ENCODE data around the gene SLX9.
A peak's percentile ranks its signal among the peaks of the same experiment; 100 is the strongest.

SLX9 gene

DNA sequence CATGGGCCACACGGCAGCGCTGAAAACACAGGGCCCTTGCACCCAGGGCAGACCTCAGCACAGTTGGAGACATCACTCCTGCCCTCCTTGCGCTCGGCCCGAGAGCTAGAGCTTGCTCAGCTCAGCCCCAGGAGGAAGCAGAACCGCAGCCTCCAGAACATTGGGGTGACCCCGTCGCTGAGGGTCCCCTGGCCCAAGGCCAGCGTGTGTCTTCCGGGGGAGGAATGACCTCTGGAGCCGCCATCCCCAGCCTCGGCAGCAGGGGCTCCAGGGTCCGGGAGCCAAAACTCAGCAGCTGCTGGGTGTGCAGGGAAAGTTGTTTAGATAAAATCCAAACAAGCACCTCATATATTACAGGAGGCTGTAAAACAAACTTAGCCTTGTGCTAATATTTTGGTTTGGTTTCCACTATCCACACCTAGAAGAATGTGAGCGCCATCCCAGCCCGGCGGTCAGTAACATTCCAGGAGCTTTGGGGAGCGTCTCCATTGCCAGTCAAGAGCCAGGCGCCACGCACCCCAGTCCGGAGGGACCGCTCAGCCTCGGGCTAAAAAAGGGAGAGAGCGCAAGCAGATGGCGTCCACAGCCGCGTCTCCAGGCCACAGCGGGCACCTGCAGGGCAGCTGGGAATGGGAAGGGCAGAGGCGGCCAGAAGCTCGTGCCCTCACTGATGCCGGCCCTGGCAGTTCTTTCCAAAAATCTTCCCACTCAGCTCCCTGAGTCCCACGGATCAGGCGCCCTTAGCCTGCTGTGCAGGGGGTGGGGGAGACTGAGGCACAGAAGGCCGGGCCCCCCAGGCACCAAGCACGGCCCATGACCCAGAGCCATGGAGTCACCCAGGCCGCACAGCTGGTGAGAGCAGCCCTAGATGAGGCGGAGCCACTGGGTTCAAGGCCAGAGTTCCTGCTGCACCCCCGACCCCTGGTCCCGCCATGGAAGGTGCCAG lies 52.0 kb downstream of the SLX9 start:
- no peak for DNase-seq (ENCODE audit: low spot score)

GRCh38 chr21:44992608-44993031 lies 52.8 kb downstream of the SLX9 start:
- DNase-seq (ENCODE audit: low spot score): no peak

DNA sequence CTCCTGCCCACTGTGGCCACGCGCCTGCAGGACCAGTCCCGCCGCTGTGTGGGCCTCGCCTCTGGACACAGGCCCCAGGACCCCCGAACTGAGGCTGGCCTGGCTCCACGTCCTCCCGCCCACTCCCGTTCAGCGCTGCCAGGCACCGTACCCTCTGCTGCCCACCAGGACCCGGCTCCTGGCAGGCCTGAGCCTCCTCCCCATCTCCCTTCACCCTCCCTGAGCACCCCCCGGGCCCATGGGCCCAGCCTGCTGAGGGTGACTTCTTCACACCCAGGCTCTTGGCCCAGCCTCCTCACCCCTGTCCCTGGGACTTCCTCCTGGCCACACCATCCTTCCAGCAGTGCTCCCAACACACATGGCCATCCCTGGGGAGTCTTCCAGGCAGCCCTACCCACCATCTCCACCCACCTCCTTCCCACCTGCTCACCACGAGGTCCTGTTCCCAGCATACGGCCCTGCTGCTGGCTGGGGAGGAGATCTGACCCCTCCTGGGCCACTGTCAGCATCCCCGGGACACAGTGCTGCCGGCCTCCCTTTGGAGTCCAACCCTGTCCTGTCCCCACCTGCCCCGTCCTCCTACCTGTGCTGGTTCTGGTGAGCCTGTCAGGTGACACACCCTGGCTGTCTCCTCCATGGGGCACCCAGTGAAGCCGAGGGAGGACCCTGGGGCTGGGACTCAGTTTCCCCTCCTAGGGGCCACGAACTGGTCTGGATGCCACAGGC lies 53.7 kb downstream of the SLX9 start:
- no peak for DNase-seq (ENCODE audit: low spot score)

GRCh38 chr21:44994047-44994694 lies 54.3 kb downstream of the SLX9 start:
- DNase-seq (ENCODE audit: low spot score): no peak

GRCh38 chr21:44994695-44995342 lies 55.0 kb downstream of the SLX9 start:
- peak; percentile 40 for DNase-seq (ENCODE audit: low spot score)

- DNase-seq (ENCODE audit: low spot score): no peak
Measured at GRCh38 chr21:44995343-44995941, 55.6 kb downstream of the SLX9 start.

- DNase-seq (ENCODE audit: low spot score): no peak
Measured at GRCh38 chr21:44996096-44996495, 56.3 kb downstream of the SLX9 start.

DNA sequence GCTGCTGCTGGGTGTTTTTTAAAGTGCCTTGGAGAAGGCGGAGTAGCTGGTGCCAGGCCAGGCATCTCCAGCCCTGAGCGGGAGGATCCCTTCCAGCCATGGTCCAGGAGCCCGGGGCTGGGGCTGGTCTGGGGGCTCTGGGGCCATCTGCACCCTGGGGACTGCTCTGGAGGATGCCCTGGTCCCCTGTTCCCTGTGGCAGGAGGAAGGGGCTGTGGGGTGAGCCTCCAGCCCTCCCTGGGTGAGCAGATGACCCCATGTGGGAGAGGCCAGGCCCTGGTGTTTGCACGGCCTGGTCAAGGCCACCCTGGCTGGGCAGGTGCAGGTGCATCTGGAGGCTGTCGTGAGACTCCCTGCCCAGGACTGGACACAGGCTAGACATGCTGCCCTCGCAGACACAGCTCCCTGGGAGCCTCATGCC lies 56.7 kb downstream of the SLX9 start:
- DNase-seq (ENCODE audit: low spot score): no peak

DNA sequence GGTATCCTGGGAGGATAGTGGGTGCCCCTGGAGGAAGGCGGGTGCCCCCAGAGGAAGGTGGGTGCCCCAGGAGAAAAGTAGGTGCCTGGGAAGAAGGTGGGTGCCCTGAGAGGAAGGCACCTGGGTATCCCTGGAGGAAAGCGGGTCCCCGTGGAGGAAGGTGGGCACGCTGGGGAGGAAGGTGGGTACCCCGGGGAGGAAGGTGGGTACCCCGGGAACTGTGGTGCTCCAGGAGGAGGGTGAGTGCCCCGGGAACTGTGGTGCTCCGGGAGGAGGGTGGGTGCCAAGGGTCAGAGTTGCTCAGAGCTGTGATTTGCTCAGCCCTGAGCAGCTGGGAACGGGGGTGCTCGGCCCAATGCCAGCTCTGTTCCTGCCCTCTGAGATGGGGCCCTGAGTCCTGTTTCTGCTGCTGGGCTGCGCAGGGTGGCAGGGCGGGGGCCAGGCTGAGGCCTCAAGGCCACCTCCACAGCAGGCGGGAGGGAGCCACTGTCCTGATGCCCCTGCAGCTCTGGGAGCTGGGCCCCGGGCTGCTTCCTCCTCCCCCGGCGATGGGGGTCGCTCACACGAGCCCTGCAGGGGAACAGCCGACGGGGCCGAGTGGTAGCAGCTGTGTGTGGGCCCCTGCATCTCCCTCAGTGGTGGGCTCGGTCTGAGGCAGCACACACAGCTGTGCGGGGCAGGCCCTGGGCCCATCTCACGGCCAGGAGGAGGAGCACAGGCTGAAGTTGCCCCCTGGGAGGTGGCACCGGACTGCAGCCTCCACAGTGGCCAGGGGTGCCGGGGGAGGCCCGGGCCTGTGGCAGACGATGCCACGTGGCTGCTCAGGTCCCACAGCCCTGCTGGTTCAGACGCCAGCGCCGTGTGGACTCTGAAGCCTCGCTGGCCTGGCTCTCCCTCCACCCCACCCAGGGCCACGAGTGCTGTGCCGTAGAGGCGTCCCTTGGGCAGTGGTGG lies 57.4 kb downstream of the SLX9 start:
- no peak for DNase-seq (ENCODE audit: low spot score)

- DNase-seq (ENCODE audit: low spot score): no peak
Measured at GRCh38 chr21:44998086-44998620, 58.3 kb downstream of the SLX9 start.

DNA sequence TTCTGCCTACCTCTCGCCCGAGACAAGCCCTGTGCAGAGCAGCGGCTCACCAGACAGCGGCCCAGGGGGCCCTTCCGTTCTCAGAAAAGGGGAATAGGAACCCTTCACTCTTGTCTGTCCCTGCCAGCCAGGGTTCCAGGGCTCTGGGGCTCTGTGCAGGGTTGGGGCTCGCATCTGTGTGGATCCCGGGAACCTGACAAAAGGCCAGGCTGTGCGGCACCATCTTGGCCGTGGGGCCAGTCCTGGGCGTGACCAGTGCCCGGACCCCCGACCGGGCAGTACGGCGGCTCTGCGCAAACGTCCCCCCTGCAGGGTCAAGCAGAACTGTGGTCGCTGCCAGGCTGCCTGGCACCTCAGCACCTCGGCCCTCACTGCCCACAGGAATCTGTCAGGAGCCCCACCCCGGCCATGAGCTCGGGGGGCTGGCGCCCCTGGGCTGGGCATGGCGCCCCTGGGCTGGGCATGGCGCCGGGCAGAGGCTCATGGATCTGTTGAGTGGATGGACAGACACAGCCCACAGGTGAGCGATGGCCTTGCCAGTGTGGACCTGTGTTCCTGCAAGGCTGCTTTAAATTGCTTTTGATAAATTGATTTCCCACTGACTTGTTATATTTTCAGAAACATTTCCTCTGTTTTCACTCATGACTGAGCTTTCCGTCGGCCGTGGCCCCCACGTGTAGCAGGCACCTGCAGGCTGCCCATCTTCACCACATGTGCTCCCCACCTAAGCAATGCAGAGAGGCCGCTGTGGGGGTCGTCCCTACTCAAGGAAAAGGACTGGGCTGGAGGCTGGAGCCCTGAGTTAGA lies 59.0 kb downstream of the SLX9 start:
- DNase-seq (ENCODE audit: low spot score): no peak

DNA sequence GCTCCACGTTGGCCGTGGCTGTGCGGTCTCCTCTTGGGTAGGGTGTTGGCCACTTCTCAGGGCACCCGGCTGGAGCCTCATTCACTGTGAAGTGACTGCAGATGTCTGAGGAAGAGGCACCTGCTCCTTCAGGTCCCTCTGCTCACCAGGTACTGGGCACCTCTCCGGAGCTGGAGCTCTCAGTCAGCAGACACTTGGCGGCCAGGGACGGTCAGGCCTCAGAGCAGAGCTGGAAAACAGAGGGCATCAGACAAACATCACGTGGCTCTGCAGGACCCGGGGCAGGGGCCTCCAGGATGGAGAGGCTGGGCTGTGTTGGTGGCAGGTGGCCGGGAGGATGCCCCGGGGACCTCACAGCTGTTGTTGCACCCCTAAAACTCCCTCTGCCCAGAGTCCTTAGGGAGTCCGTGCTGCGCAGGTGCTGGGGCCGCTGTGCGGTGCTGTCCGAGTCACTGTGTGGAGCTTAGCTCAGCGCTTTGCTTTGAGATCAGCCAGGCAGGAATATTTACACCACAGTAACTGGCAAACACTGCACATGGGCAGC lies 59.7 kb downstream of the SLX9 start:
- DNase-seq (ENCODE audit: low spot score): peak; percentile 63

DNA sequence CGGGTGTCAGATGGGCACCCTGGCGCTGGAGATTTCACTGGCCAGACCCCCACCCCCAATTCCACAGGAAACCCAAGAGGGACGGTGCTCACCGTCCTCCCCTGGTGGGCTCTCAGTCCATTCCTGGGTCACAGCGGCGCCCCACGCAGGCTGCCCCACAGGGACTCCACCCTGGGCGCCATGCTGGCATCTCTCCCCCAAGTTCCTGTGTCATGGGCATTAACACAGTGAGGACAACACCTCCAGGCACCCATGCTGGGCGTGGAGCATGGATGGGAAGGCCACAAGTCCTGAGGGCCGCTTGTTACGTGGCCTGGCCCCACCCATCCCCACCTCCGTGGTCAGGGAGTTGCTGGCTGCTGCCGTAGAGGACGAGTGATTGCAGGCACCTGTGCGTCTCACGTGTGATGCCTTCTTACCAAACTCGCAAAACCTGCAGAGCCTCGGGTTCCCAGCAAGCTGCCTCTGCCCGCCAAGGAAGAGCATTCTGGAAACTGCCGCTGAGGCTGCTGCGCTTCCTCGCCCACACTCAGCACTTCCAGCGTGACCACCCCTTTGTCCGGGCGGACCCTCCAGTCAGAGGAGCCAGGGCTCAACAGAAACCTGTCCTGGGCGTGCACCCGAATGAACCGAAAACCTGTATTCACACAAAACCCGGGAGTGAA lies 60.3 kb downstream of the SLX9 start:
- DNase-seq (ENCODE audit: low spot score): no peak

GRCh38 chr21:45000637-45001133 lies 60.9 kb downstream of the SLX9 start:
- no peak for DNase-seq (ENCODE audit: low spot score)

GRCh38 chr21:45001134-45002095 lies 61.6 kb downstream of the SLX9 start:
- DNase-seq (ENCODE audit: low spot score): no peak

GRCh38 chr21:45002381-45003204 lies 62.8 kb downstream of the SLX9 start:
- DNase-seq (ENCODE audit: low spot score): no peak

Measured in NAMALWA (cell line).